GM04503 (cell line): ENCODE results near the gene SLC39A9.

Source experiments
- DNase-seq: peaks from one replicate; pipeline ENCODE4 v3.0.0-alpha.2; 2012; ENCODE audit warnings: low read depth

Gene SLC39A9

DNA sequence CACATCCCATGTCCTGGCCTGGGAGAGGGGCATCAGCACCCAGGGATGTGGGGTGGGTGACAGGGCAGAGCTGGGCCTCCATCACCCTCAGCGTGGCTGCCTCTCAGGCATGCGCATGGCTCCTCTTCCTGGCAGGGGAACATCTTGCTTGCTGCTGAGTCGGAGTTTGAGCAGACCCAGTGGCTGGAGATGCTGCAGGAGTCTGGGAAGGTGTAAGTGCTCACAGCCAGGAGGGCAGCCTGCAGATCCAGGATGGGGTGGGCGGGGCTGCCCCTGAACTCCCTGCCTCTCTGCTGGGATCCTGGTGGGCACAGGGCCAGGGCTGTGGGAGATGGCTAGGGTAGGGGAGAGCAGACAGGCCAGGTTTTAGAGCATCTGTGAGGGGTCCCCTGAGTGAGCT lies 102.2 kb downstream of the SLC39A9 start:
- no peak for DNase-seq

DNA sequence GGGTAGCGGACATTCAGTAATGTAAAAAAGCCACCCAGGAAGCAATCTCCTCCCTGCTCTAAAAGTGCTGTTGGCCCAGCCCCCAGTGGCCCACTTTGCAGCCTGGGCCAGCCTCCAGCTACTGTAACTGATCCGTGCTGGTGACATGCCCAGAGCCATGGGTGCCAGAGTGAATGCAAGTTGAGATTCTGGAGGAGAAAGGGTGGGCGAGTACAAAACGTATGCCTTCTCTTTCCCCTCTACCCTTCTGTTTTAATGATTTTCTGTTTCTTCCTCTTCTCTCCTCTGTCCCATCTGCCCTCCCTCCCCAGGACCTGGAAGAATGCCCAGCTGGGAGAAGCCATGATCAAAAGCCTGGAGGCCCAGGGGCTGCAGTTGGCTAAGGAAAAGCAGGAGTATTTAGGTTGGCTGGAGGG lies 102.9 kb downstream of the SLC39A9 start:
- DNase-seq: no peak

DNA sequence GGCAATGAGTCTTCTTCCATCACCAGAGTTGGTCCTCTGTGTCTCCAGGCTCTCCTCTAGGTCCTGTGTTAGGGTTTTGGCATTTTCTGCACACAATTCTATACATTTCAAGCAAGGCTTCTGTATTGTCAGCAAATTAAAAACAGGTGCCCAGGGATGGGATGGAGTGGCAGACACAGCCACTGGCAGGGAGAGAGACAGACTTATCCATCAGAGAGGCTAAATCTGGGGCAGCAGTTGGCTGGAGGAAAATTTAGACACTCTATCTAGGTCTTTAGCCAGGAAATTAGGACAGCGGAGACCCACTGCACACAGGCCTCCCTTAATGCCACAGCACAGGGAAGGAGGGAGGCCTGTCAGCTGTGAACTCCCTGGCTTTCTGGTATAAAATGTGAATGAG lies 106.3 kb downstream of the SLC39A9 start:
- no peak for DNase-seq

DNA sequence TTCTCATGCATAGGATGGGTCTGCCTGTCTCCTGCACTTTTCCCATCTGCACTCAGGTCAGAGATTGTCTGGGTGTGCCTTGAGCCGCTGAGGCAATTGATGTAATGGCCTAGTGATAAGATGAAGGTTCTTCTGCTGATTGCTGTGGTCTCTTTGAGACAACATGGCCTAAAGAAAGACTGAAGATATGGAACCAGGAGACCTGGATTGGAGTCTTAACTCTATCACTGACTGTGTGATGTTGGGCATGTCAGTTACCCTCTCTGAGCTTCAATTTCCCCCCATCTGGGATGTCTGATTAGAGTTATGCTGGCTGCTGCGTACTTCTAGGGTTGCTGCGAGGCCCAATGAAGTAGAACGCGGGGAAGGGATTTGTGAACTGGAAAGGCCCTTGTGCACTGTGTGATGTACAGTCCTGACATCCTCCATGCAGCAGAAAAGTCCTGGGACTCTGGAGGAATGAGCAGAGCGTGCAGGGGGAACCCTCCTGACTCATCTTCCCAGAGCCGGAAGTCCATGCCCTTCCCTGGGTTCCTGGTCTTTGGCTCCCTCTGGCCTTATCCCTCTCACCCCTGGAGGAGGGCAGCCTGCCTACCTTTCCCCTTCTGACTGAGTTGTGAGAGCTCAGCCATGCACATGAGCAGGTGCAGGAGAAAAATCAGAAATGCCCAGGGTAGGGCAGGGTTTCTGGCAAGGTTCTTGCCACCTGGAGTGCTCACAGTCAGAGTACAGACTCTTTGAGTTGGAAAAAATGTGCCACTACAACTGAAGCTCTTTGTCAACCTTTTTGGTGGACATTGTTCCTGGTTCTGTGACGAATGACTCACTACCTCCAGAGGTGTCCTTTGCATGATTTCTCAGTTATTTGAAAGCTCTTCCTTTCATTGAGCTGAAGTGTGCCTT lies 107.1 kb downstream of the SLC39A9 start:
- no peak for DNase-seq

DNA sequence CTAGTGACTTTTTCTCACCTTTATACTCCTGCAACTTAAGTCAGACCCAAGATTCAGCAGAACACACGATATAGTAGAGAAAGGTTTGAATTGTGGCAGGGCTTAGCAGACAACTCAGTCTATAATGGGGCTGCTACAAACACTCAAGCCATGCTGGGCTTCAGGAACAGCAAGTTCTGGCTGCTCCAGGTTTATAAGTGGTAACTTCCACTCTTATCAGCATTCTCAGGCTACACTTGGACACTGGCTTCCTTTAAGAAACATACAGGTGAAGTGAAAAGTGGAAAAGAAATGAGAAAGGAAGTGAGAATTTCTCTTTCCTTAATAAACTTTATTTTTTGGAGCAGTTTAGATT lies 107.7 kb downstream of the SLC39A9 start:
- no peak for DNase-seq
